Osteoblast (primary cell): ENCODE data around the gene GLYATL1. TPM values are rescaled to one million over a fixed set of nuclear protein-coding genes. Genes with fewer than 3 reads are reported as not detected.

Experiments used
- DNase-seq: peaks from one replicate; pipeline ENCODE4 v3.0.0; 2011; ENCODE audit warnings: low spot score, mixed read lengths; ENCODE audit not compliant: insufficient read length; ENCODE audit errors: missing footprints
- H2AFZ ChIP-seq: 2 replicates; pipeline ENCODE4 v1.6.0; 2011; ENCODE audit warnings: mild to moderate bottlenecking, low read length
- H3K27ac ChIP-seq: 2 replicates; pipeline ENCODE4 v1.5.1; 2011; ENCODE audit warnings: mild to moderate bottlenecking, low read depth, low read length, moderate library complexity
- H3K27me3 ChIP-seq: 2 replicates; pipeline ENCODE4 v1.6.0; 2012; ENCODE audit warnings: mild to moderate bottlenecking, control low read depth, inconsistent platforms, low read length, moderate library complexity; ENCODE audit not compliant: insufficient read depth
- H3K36me3 ChIP-seq: 2 replicates; pipeline ENCODE4 v1.5.1; 2011; ENCODE audit warnings: mild to moderate bottlenecking, low read length, control low read depth, moderate library complexity; ENCODE audit not compliant: insufficient read depth
- H3K4me1 ChIP-seq: 2 replicates; pipeline ENCODE4 v1.5.1; 2011; ENCODE audit warnings: mild to moderate bottlenecking, low read length, control low read depth, moderate library complexity; ENCODE audit not compliant: insufficient read depth
- H3K4me2 ChIP-seq: 2 replicates; pipeline ENCODE4 v1.6.0; 2011; ENCODE audit warnings: mild to moderate bottlenecking, low read length; ENCODE audit not compliant: insufficient read depth
- H3K4me3 ChIP-seq: fragments of 200-600 bp; sonication (generic); 3 replicates; pipeline ENCODE4 v1.5.1; 2012; ENCODE audit warnings: mild to moderate bottlenecking, low read length, inconsistent platforms; ENCODE audit not compliant: insufficient read depth
- H3K79me2 ChIP-seq: 2 replicates; pipeline ENCODE4 v1.6.0; 2012; ENCODE audit warnings: mild to moderate bottlenecking, low read length, control low read depth, inconsistent platforms; ENCODE audit not compliant: insufficient read depth
- H3K9me3 ChIP-seq: 2 replicates; pipeline ENCODE4 v1.5.1; 2011; ENCODE audit warnings: low read depth, low read length, control low read depth
- H4K20me1 ChIP-seq: 2 replicates; pipeline ENCODE4 v1.6.0; 2012; ENCODE audit warnings: mild to moderate bottlenecking, low read length, control low read depth; ENCODE audit not compliant: insufficient read depth
- total RNA-seq: library from RNA; depleted of rRNA; stranded (reverse); fragments of >200 nt; gene quantifications from 2 replicates; pipeline ENCODE4 v1.2.3, GENCODE V29; 2012
- TF ChIP-seq, protein P1 (sequence below): IDR thresholded peaks from 2 replicates; pipeline ENCODE4 v1.5.1; 2011; ENCODE audit warnings: mild to moderate bottlenecking, low read depth, low read length, moderate library complexity; ENCODE audit errors: extremely low read depth

Gene GLYATL1
- total RNA-seq, 1 donor = not detected

DNA sequence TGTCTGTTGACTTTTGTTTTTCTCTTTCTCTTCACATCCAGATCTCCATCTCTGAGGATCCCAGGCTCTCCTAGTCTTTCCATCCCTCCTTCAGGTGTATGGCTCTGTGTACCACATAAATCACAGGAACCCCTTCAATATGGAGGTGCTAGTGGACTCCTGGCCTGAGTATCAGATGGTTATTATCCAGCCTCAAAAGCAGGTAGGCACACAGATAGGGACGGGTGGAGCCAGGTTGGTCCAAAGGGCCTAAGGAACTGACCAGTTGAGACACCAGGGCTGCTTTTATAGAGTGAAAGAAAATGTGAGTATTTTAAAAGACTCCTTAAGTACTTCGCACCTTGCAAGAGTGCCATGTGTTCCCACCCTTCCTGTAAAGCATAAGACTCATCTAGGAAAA, 39.9 kb downstream of the GLYATL1 start:
- no peak overlapping the region for H3K27ac ChIP-seq
- no peaks in the 10 kb centered on the region for H3K27me3 ChIP-seq
- no peak overlapping the region for H3K4me2 ChIP-seq
- H4K20me1 ChIP-seq = no peaks in the 10 kb centered on the region
- H3K79me2 ChIP-seq = no peaks in the 10 kb centered on the region
- DNase-seq = no peak
- no peaks in the 10 kb centered on the region for H3K9me3 ChIP-seq
- no peaks in the 10 kb centered on the region for H3K4me1 ChIP-seq
- H3K36me3 ChIP-seq = no peaks in the 10 kb centered on the region
- no peak overlapping the region for H2AFZ ChIP-seq
- TF ChIP-seq, protein P1, sequence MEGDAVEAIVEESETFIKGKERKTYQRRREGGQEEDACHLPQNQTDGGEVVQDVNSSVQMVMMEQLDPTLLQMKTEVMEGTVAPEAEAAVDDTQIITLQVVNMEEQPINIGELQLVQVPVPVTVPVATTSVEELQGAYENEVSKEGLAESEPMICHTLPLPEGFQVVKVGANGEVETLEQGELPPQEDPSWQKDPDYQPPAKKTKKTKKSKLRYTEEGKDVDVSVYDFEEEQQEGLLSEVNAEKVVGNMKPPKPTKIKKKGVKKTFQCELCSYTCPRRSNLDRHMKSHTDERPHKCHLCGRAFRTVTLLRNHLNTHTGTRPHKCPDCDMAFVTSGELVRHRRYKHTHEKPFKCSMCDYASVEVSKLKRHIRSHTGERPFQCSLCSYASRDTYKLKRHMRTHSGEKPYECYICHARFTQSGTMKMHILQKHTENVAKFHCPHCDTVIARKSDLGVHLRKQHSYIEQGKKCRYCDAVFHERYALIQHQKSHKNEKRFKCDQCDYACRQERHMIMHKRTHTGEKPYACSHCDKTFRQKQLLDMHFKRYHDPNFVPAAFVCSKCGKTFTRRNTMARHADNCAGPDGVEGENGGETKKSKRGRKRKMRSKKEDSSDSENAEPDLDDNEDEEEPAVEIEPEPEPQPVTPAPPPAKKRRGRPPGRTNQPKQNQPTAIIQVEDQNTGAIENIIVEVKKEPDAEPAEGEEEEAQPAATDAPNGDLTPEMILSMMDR = no peak
- no peak overlapping the region for H3K4me3 ChIP-seq

DNA sequence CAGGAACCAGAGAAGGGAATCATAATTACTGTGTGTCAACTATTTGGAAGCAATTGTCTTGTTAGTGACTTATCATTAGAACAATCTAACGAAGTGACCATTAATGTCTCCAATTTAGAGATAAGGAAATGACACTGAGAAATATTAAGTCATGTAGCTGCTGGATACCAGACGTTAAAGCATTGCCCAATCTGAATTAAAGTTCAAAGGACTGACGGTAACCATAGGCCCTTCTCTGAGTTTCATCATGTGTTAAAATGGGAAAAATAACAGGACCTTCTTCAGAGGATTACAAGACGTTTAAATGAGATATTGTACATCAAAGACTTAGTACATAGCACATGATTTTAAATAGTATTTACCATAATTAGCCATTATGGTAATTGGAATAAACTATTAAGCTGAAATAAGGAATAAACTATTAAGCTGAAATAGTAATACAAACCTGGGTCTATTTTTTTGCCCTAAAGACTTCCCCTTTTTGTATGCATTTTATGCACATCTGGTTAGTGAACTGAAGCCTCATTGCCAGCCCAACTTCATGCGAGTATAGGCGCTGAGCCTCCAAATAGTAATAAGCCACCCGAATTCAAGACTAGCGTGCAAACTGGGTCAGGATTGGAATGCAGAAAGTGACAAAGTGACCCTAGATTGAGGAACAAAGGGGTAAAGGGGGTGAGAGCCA, 41.0 kb downstream of the GLYATL1 start:
- H3K27me3 ChIP-seq = no peaks in the 10 kb centered on the region
- H3K4me3 ChIP-seq = no peak overlapping the region
- TF ChIP-seq, protein P1 = no peak
- H3K4me1 ChIP-seq = no peaks in the 10 kb centered on the region
- H2AFZ ChIP-seq = no peak overlapping the region
- H4K20me1 ChIP-seq = no peaks in the 10 kb centered on the region
- H3K79me2 ChIP-seq = no peaks in the 10 kb centered on the region
- DNase-seq = no peak
- H3K36me3 ChIP-seq = no peaks in the 10 kb centered on the region
- no peak overlapping the region for H3K27ac ChIP-seq
- H3K9me3 ChIP-seq = no peaks in the 10 kb centered on the region
- H3K4me2 ChIP-seq = no peak overlapping the region

DNA sequence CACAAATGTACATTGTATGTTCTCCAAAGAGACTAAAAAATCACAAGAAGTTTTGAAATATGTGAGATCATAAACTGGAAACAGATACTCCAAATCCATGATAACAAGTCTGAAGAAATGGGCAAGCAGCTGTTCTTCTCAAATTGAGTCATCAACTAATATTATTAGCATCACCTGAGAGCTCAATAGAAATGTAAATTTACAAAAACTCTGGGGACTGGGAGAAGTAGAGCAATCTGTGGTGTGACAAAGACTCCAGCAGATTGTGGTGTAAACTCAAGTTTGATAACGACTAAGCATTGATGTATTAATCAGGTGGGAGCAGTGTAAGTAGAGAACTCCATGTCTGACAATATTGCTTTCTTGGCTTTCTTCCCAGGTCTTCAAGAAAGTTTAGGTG, 53.2 kb downstream of the GLYATL1 start:
- Histone ChIP-seq H3K27me3 (no peaks in the 10 kb centered on the region), H3K36me3 (no peaks in the 10 kb centered on the region), H2AFZ (no peak overlapping the region), H3K79me2 (no peaks in the 10 kb centered on the region), H3K4me1 (no peaks in the 10 kb centered on the region), H4K20me1 (no peaks in the 10 kb centered on the region), H3K4me3 (no peak overlapping the region), H3K9me3 (no peaks in the 10 kb centered on the region), H3K4me2 (no peak overlapping the region), H3K27ac (no peak overlapping the region)
- TF ChIP-seq, protein P1 = no peak
- DNase-seq = no peak

DNA sequence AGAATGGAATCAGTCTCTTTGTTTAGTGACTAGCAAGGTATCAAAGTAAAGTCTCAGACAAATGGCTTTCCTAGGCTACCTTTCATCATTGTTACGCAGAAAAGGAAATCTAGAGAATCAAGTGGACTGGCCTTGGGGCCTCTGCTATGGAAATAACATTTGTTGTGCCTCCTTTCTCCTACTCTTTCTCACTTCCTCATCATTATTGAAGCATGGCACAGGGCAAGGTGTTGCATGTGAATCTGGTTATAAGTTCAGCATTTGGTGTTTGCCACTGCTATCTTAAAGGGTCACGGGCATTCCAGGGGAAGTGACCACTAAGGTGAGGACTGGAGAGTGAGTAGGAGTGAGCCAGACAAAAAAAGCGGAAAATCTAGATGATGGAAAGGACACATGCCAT, 54.9 kb downstream of the GLYATL1 start:
- no peak for DNase-seq
- H3K9me3 ChIP-seq = no peaks in the 10 kb centered on the region
- H3K36me3 ChIP-seq = no peaks in the 10 kb centered on the region
- H3K4me2 ChIP-seq = no peak overlapping the region
- H3K27ac ChIP-seq = no peak overlapping the region
- H3K4me1 ChIP-seq = no peaks in the 10 kb centered on the region
- H4K20me1 ChIP-seq = no peaks in the 10 kb centered on the region
- TF ChIP-seq, protein P1 = no peak
- no peaks in the 10 kb centered on the region for H3K79me2 ChIP-seq
- H3K4me3 ChIP-seq = no peak overlapping the region
- H3K27me3 ChIP-seq = no peaks in the 10 kb centered on the region
- H2AFZ ChIP-seq = no peak overlapping the region
